Activated T-cell treated with anti-CD3 and anti-CD28 coated beads, Interleukin-2, amount 50 U/mL, for 24 hours (primary cell): ENCODE results near the gene KRT77.

ENCODE experiments used
- DNase-seq: peaks from one replicate; pipeline ENCODE4 v3.0.0-alpha.2; 2020
- H3K27ac Mint-ChIP-seq: 2 replicates; pipeline ENCODE4 v1.8.0; 2020; ENCODE audit warnings: mild to moderate bottlenecking, mixed read lengths
- H3K27me3 Mint-ChIP-seq: 2 replicates; pipeline ENCODE4 v1.8.0; 2020; ENCODE audit warnings: mixed read lengths
- H3K36me3 Mint-ChIP-seq: 2 replicates; pipeline ENCODE4 v1.8.0; 2020; ENCODE audit warnings: low read depth, mixed read lengths
- H3K4me1 Mint-ChIP-seq: 2 replicates; pipeline ENCODE4 v1.8.0; 2020; ENCODE audit warnings: low read depth, mixed read lengths
- H3K4me3 Mint-ChIP-seq: 2 replicates; pipeline ENCODE4 v1.8.0; 2020; ENCODE audit warnings: mild to moderate bottlenecking, moderate library complexity, mixed read lengths
- H3K9me3 Mint-ChIP-seq: 2 replicates; pipeline ENCODE4 v1.8.0; 2020; ENCODE audit warnings: mixed read lengths

Gene KRT77

GRCh38 chr12:52682938-52683574, 20.3 kb downstream of the KRT77 start:
- Mint-ChIP-seq H3K36me3 (no peaks in the 10 kb centered on the region), H3K4me1 (peaks cover 36% of the 10 kb centered on the region), H3K4me3 (no peak overlapping the region), H3K9me3 (no peaks in the 10 kb centered on the region), H3K27me3 (no peaks in the 10 kb centered on the region), H3K27ac (no peak overlapping the region)
- DNase-seq: no peak

GRCh38 chr12:52682381-52682660, 21.0 kb downstream of the KRT77 start:
- Mint-ChIP-seq H3K4me1 (peaks cover 32% of the 10 kb centered on the region), H3K27me3 (no peaks in the 10 kb centered on the region), H3K27ac (no peak overlapping the region), H3K36me3 (no peaks in the 10 kb centered on the region), H3K4me3 (no peak overlapping the region), H3K9me3 (no peaks in the 10 kb centered on the region)
- DNase-seq: no peak

- Mint-ChIP-seq H3K36me3 (no peaks in the 10 kb centered on the region), H3K9me3 (no peaks in the 10 kb centered on the region), H3K27me3 (no peaks in the 10 kb centered on the region), H3K4me3 (no peak overlapping the region), H3K27ac (peak overlapping the region; percentile 5), H3K4me1 (peaks cover 34% of the 10 kb centered on the region)
- DNase-seq: peak; percentile 39
Measured at GRCh38 chr12:52681526-52682380, 21.6 kb downstream of the KRT77 start.

- peaks cover 38% of the 10 kb centered on the region for H3K4me1 Mint-ChIP-seq
- no peaks in the 10 kb centered on the region for H3K9me3 Mint-ChIP-seq
- H3K27me3 Mint-ChIP-seq: no peaks in the 10 kb centered on the region
- no peaks in the 10 kb centered on the region for H3K36me3 Mint-ChIP-seq
- no peak for DNase-seq
- H3K27ac Mint-ChIP-seq: no peak within 1 kb of the TSS
- H3K4me3 Mint-ChIP-seq: no peak within 1 kb of the TSS
Measured at GRCh38 chr12:52680363-52680762, 23.0 kb downstream of the KRT77 start, which contains the start of gene KRT1. TSS of gene KRT1 (minus strand) at chr12:52680407. CDS start at chr12:52680348, 59 bp downstream.

GRCh38 chr12:52679875-52680274, 23.4 kb downstream of the KRT77 start:
- Mint-ChIP-seq H3K27ac (no peak overlapping the region), H3K4me1 (peaks cover 38% of the 10 kb centered on the region), H3K4me3 (no peak overlapping the region), H3K27me3 (no peaks in the 10 kb centered on the region), H3K9me3 (no peaks in the 10 kb centered on the region), H3K36me3 (no peaks in the 10 kb centered on the region)
- DNase-seq: no peak

- no peak overlapping the region for H3K4me3 Mint-ChIP-seq
- no peak overlapping the region for H3K27ac Mint-ChIP-seq
- H3K9me3 Mint-ChIP-seq: no peaks in the 10 kb centered on the region
- H3K36me3 Mint-ChIP-seq: no peaks in the 10 kb centered on the region
- no peaks in the 10 kb centered on the region for H3K27me3 Mint-ChIP-seq
- DNase-seq: no peak
- peaks cover 37% of the 10 kb centered on the region for H3K4me1 Mint-ChIP-seq
Measured at GRCh38 chr12:52677671-52678070, 25.7 kb downstream of the KRT77 start.

- Mint-ChIP-seq H3K4me1 (peaks cover 32% of the 10 kb centered on the region), H3K27me3 (no peaks in the 10 kb centered on the region), H3K27ac (no peak overlapping the region), H3K4me3 (no peak overlapping the region), H3K9me3 (no peaks in the 10 kb centered on the region), H3K36me3 (no peaks in the 10 kb centered on the region)
- no peak for DNase-seq
Measured at GRCh38 chr12:52677126-52677525, 26.2 kb downstream of the KRT77 start.

- Mint-ChIP-seq H3K4me1 (peaks cover 22% of the 10 kb centered on the region), H3K27ac (no peak overlapping the region), H3K27me3 (no peaks in the 10 kb centered on the region), H3K36me3 (no peaks in the 10 kb centered on the region), H3K4me3 (no peak overlapping the region), H3K9me3 (no peaks in the 10 kb centered on the region)
- no peak for DNase-seq
Measured at GRCh38 chr12:52676163-52676562, 27.2 kb downstream of the KRT77 start.

GRCh38 chr12:52675301-52675701, 28.0 kb downstream of the KRT77 start:
- H3K4me1 Mint-ChIP-seq: peaks cover 14% of the 10 kb centered on the region
- H3K27me3 Mint-ChIP-seq: no peaks in the 10 kb centered on the region
- H3K4me3 Mint-ChIP-seq: no peak overlapping the region
- no peak overlapping the region for H3K27ac Mint-ChIP-seq
- no peak for DNase-seq
- H3K9me3 Mint-ChIP-seq: no peaks in the 10 kb centered on the region
- H3K36me3 Mint-ChIP-seq: no peaks in the 10 kb centered on the region

- Mint-ChIP-seq H3K27ac (no peak overlapping the region), H3K9me3 (no peaks in the 10 kb centered on the region), H3K27me3 (no peaks in the 10 kb centered on the region), H3K4me1 (peaks cover 10% of the 10 kb centered on the region), H3K4me3 (no peak overlapping the region), H3K36me3 (no peaks in the 10 kb centered on the region)
- no peak for DNase-seq
Measured at GRCh38 chr12:52674433-52674775, 28.9 kb downstream of the KRT77 start.

- Mint-ChIP-seq H3K4me1 (peaks cover 10% of the 10 kb centered on the region), H3K4me3 (no peak overlapping the region), H3K27ac (no peak overlapping the region), H3K36me3 (no peaks in the 10 kb centered on the region), H3K9me3 (no peaks in the 10 kb centered on the region), H3K27me3 (no peaks in the 10 kb centered on the region)
- no peak for DNase-seq
Measured at GRCh38 chr12:52673713-52674432, 29.5 kb downstream of the KRT77 start.

- Mint-ChIP-seq H3K9me3 (no peaks in the 10 kb centered on the region), H3K27ac (no peak overlapping the region), H3K4me3 (no peak overlapping the region), H3K27me3 (no peaks in the 10 kb centered on the region), H3K4me1 (peaks cover 10% of the 10 kb centered on the region), H3K36me3 (no peaks in the 10 kb centered on the region)
- DNase-seq: no peak
Measured at GRCh38 chr12:52673217-52673616, 30.1 kb downstream of the KRT77 start.

- Mint-ChIP-seq H3K9me3 (no peaks in the 10 kb centered on the region), H3K27me3 (no peaks in the 10 kb centered on the region), H3K27ac (no peak overlapping the region), H3K4me3 (no peak overlapping the region), H3K4me1 (peaks cover 10% of the 10 kb centered on the region), H3K36me3 (no peaks in the 10 kb centered on the region)
- no peak for DNase-seq
Measured at GRCh38 chr12:52672321-52672933, 30.9 kb downstream of the KRT77 start.

GRCh38 chr12:52670961-52671360, 32.4 kb downstream of the KRT77 start:
- Mint-ChIP-seq H3K27me3 (no peaks in the 10 kb centered on the region), H3K27ac (no peak overlapping the region), H3K9me3 (no peaks in the 10 kb centered on the region), H3K4me3 (no peak overlapping the region), H3K4me1 (peaks cover 4% of the 10 kb centered on the region), H3K36me3 (no peaks in the 10 kb centered on the region)
- no peak for DNase-seq

- Mint-ChIP-seq H3K4me1 (peaks cover 4% of the 10 kb centered on the region), H3K36me3 (no peaks in the 10 kb centered on the region), H3K27ac (no peak overlapping the region), H3K4me3 (no peak overlapping the region), H3K9me3 (no peaks in the 10 kb centered on the region), H3K27me3 (no peaks in the 10 kb centered on the region)
- DNase-seq: no peak
Measured at GRCh38 chr12:52670506-52670905, 32.8 kb downstream of the KRT77 start.
